Astrocyte (in vitro differentiated cells and primary cell): ENCODE results near the gene POU5F1. TPM values are rescaled to one million over a fixed set of nuclear protein-coding genes. Genes with fewer than 3 reads are reported as not detected.
"Not testable (repeated sequence)": the region's sequence is repeated elsewhere in the genome, so short reads cannot be mapped to it uniquely, and the experiment has no call there.

Experiments
- DNase-seq: peaks from one replicate; pipeline ENCODE4 v3.0.0-alpha.2; 2010; ENCODE audit warnings: low read depth
- FAIRE-seq: peaks from 2 replicates; lab custom pipeline; 2011; peaks lifted over from hg19 to GRCh38; lab: Jason Lieb, UNC
- H2AFZ ChIP-seq: 2 replicates; pipeline ENCODE4 v1.6.0; 2012; ENCODE audit warnings: low read depth, low read length, inconsistent platforms
- H3K27ac ChIP-seq: 2 replicates; pipeline ENCODE4 v1.5.1; 2011; ENCODE audit warnings: low read depth, low read length, inconsistent platforms
- H3K27me3 ChIP-seq: 2 replicates; pipeline ENCODE4 v1.6.0; 2011; ENCODE audit warnings: low read length, inconsistent platforms; ENCODE audit not compliant: insufficient read depth
- H3K36me3 ChIP-seq: 2 replicates; pipeline ENCODE4 v1.5.1; 2011; ENCODE audit warnings: low read length, inconsistent platforms; ENCODE audit not compliant: insufficient read depth
- H3K4me1 ChIP-seq: 2 replicates; pipeline ENCODE4 v1.5.1; 2011; ENCODE audit warnings: low read length, inconsistent platforms; ENCODE audit not compliant: insufficient read depth
- H3K4me2 ChIP-seq: 2 replicates; pipeline ENCODE4 v1.6.0; 2012; ENCODE audit warnings: low read length, inconsistent platforms
- H3K4me3 ChIP-seq: 2 replicates; pipeline ENCODE4 v1.5.1; 2011; ENCODE audit warnings: low read depth, mild to moderate bottlenecking, low read length, inconsistent platforms; ENCODE audit not compliant: insufficient read depth
- H3K79me2 ChIP-seq: 2 replicates; pipeline ENCODE4 v1.6.0; 2012; ENCODE audit warnings: mild to moderate bottlenecking, low read length, inconsistent platforms; ENCODE audit not compliant: insufficient read depth
- H3K9ac ChIP-seq: 2 replicates; pipeline ENCODE4 v1.6.0; 2012; ENCODE audit warnings: mild to moderate bottlenecking, low read length, inconsistent platforms
- H3K9me3 ChIP-seq: 2 replicates; pipeline ENCODE4 v1.5.1; 2012; ENCODE audit warnings: low read depth, mild to moderate bottlenecking, low read length, inconsistent platforms; ENCODE audit not compliant: insufficient read depth
- H4K20me1 ChIP-seq: 2 replicates; pipeline ENCODE4 v1.6.0; 2012; ENCODE audit warnings: low read length, inconsistent platforms; ENCODE audit not compliant: insufficient read depth
- H3K27ac Mint-ChIP-seq: one replicate; pipeline ENCODE4 v1.8.0; 2021; ENCODE audit warnings: mild to moderate bottlenecking, mixed read lengths; ENCODE audit not compliant: unreplicated experiment
- H3K27me3 Mint-ChIP-seq: one replicate; pipeline ENCODE4 v1.8.0; 2021; ENCODE audit warnings: low read depth, mixed read lengths; ENCODE audit not compliant: unreplicated experiment
- H3K36me3 Mint-ChIP-seq: one replicate; pipeline ENCODE4 v1.8.0; 2021; ENCODE audit warnings: low read depth, mixed read lengths; ENCODE audit not compliant: unreplicated experiment
- H3K4me1 Mint-ChIP-seq: one replicate; pipeline ENCODE4 v1.8.0; 2021; ENCODE audit warnings: low read depth, mixed read lengths; ENCODE audit not compliant: unreplicated experiment
- H3K4me3 Mint-ChIP-seq: one replicate; pipeline ENCODE4 v1.8.0; 2021; ENCODE audit warnings: mild to moderate bottlenecking, moderate library complexity, mixed read lengths; ENCODE audit not compliant: unreplicated experiment
- H3K9me3 Mint-ChIP-seq: one replicate; pipeline ENCODE4 v1.8.0; 2021; ENCODE audit warnings: mild to moderate bottlenecking, mixed read lengths; ENCODE audit not compliant: unreplicated experiment
- CTCF ChIP-seq: IDR thresholded peaks from 2 replicates; pipeline ENCODE4 v1.5.1; 2011; ENCODE audit warnings: low read depth, mild to moderate bottlenecking, inconsistent platforms, low read length, moderate library complexity; ENCODE audit not compliant: insufficient read depth
- EZH2 ChIP-seq: IDR thresholded peaks from 2 replicates; pipeline ENCODE4 v1.6.1; 2012; ENCODE audit warnings: mild to moderate bottlenecking, low read length, inconsistent platforms; ENCODE audit not compliant: insufficient read depth
- total RNA-seq: library from RNA; stranded (reverse); gene quantifications from 2 replicates; pipeline ENCODE4 v1.2.1, GENCODE V29; 2021

POU5F1 gene
- total RNA-seq, 1 donor from 2014 or later = 5.4 TPM

- not testable (repeated sequence) for H3K9me3 ChIP-seq, H3K4me3 Mint-ChIP-seq, H3K36me3 ChIP-seq, H3K4me1 Mint-ChIP-seq, H3K9ac ChIP-seq, H3K27me3 ChIP-seq, FAIRE-seq, H3K27me3 Mint-ChIP-seq, H3K9me3 Mint-ChIP-seq, H3K4me1 ChIP-seq, H3K4me2 ChIP-seq, H3K4me3 ChIP-seq, H3K27ac ChIP-seq, H3K27ac Mint-ChIP-seq, H2AFZ ChIP-seq, H3K36me3 Mint-ChIP-seq, H4K20me1 ChIP-seq, H3K79me2 ChIP-seq
- TF ChIP-seq CTCF = peak; percentile 49
- DNase-seq = peak; percentile 48
Measured at GRCh38 chr6:31192431-31193105, 22.1 kb upstream of the POU5F1 start.

GRCh38 chr6:31190488-31190887 is 20.0 kb upstream of the POU5F1 start:
- H3K9me3 ChIP-seq = no peaks in the 10 kb centered on the region
- Mint-ChIP-seq H3K36me3 (no peaks in the 10 kb centered on the region), H3K27ac (no peak overlapping the region), H3K27me3 (no peaks in the 10 kb centered on the region), H3K4me3 (no peak overlapping the region), H3K4me1 (no peaks in the 10 kb centered on the region), H3K9me3 (no peaks in the 10 kb centered on the region)
- H3K27ac ChIP-seq = no peak overlapping the region
- H3K36me3 ChIP-seq = no peaks in the 10 kb centered on the region
- no peaks in the 10 kb centered on the region for H3K27me3 ChIP-seq
- DNase-seq (no peak), FAIRE-seq (no peak)
- TF ChIP-seq CTCF (no peak), EZH2 (no peak)
- no peaks in the 10 kb centered on the region for H3K4me1 ChIP-seq
- no peaks in the 10 kb centered on the region for H3K79me2 ChIP-seq
- no peak overlapping the region for H2AFZ ChIP-seq
- no peak overlapping the region for H3K9ac ChIP-seq
- H3K4me3 ChIP-seq = no peak overlapping the region
- H4K20me1 ChIP-seq = no peaks in the 10 kb centered on the region
- H3K4me2 ChIP-seq = no peak overlapping the region

- H3K9me3 ChIP-seq, DNase-seq, H3K27ac Mint-ChIP-seq, H3K27me3 Mint-ChIP-seq, H3K4me2 ChIP-seq, H3K36me3 Mint-ChIP-seq, FAIRE-seq, H3K4me3 ChIP-seq, H3K27ac ChIP-seq, H3K79me2 ChIP-seq, H3K4me3 Mint-ChIP-seq, H3K4me1 ChIP-seq, H3K9ac ChIP-seq, H3K36me3 ChIP-seq, H3K9me3 Mint-ChIP-seq, H3K27me3 ChIP-seq, H3K4me1 Mint-ChIP-seq, H2AFZ ChIP-seq, H4K20me1 ChIP-seq: not testable (repeated sequence)
Measured at GRCh38 chr6:31189223-31189622, 18.7 kb upstream of the POU5F1 start.
